ENCODE results near the gene IGSF21. TPM values are rescaled to one million over a fixed set of nuclear protein-coding genes. Genes with fewer than 3 reads are reported as not detected.
A peak's percentile ranks its signal among the peaks of the same experiment; 100 is the strongest.

The IGSF21 gene
- total RNA-seq, 1 experiment from 2014 or later: not detected

- H3K4me3 Mint-ChIP-seq (ENCODE audit: unreplicated experiment): no peak overlapping the region
- BruUV-seq (replicated peaks): no TSS peak
- no peaks in the 10 kb centered on the region for H3K27me3 Mint-ChIP-seq (ENCODE audit: insufficient read depth, unreplicated experiment)
- DNase-seq (ENCODE audit: unreplicated experiment): no peak
- H3K36me3 Mint-ChIP-seq (ENCODE audit: insufficient read depth, unreplicated experiment): no peaks in the 10 kb centered on the region
- intact Hi-C loops (cut with micrococcal nuclease): no loop called here
- H3K4me1 Mint-ChIP-seq (ENCODE audit: insufficient read depth, unreplicated experiment): no peaks in the 10 kb centered on the region
- ChIA-PET POLR2A (no interaction called here), CTCF (no interaction called here)
- no peaks in the 10 kb centered on the region for H3K9me3 Mint-ChIP-seq (ENCODE audit: unreplicated experiment)
- TF ChIP-seq CTCF (IDR thresholded peaks at IDR 0.05; ENCODE audit: unreplicated experiment): no peak
- H3K27ac Mint-ChIP-seq (ENCODE audit: low read depth, unreplicated experiment): no peak overlapping the region
These were observed 283.4 kb downstream of the IGSF21 start for GRCh38 chr1:18390953-18391352.

- no peak for DNase-seq (ENCODE audit: unreplicated experiment)
- BruUV-seq (replicated peaks): no TSS peak
- H3K36me3 Mint-ChIP-seq (ENCODE audit: insufficient read depth, unreplicated experiment): no peaks in the 10 kb centered on the region
- CTCF ChIA-PET: no interaction called here
- POLR2A ChIA-PET: no interaction called here
- no peak for TF ChIP-seq CTCF (IDR thresholded peaks at IDR 0.05; ENCODE audit: unreplicated experiment)
- H3K9me3 Mint-ChIP-seq (ENCODE audit: unreplicated experiment): no peaks in the 10 kb centered on the region
- H3K27me3 Mint-ChIP-seq (ENCODE audit: insufficient read depth, unreplicated experiment): no peaks in the 10 kb centered on the region
- no peak overlapping the region for H3K4me3 Mint-ChIP-seq (ENCODE audit: unreplicated experiment)
- H3K27ac Mint-ChIP-seq (ENCODE audit: low read depth, unreplicated experiment): no peak overlapping the region
- no peaks in the 10 kb centered on the region for H3K4me1 Mint-ChIP-seq (ENCODE audit: insufficient read depth, unreplicated experiment)
- intact Hi-C loops (cut with micrococcal nuclease): no loop called here
These were observed 287.1 kb downstream of the IGSF21 start for GRCh38 chr1:18394563-18395156.

- CTCF ChIA-PET: no interaction called here
- Mint-ChIP-seq H3K27me3 (ENCODE audit: insufficient read depth, unreplicated experiment) (no peaks in the 10 kb centered on the region), H3K27ac (ENCODE audit: low read depth, unreplicated experiment) (no peak overlapping the region), H3K9me3 (ENCODE audit: unreplicated experiment) (no peaks in the 10 kb centered on the region), H3K4me1 (ENCODE audit: insufficient read depth, unreplicated experiment) (no peaks in the 10 kb centered on the region), H3K4me3 (ENCODE audit: unreplicated experiment) (no peak overlapping the region), H3K36me3 (ENCODE audit: insufficient read depth, unreplicated experiment) (no peaks in the 10 kb centered on the region)
- no TSS peak for BruUV-seq (replicated peaks)
- peak; percentile 36 for DNase-seq (ENCODE audit: unreplicated experiment)
- no peak for TF ChIP-seq CTCF (IDR thresholded peaks at IDR 0.05; ENCODE audit: unreplicated experiment)
- intact Hi-C loops (cut with micrococcal nuclease): no loop called here
- POLR2A ChIA-PET: no interaction called here
These were observed 288.8 kb downstream of the IGSF21 start for GRCh38 chr1:18396247-18396980.

GRCh38 chr1:18397641-18398040, 290.0 kb downstream of the IGSF21 start:
- no TSS peak for BruUV-seq (replicated peaks)
- H3K4me1 Mint-ChIP-seq (ENCODE audit: insufficient read depth, unreplicated experiment): no peaks in the 10 kb centered on the region

More at GRCh38 chr1:18397641-18398040, 290.0 kb downstream of the IGSF21 start:
- ChIA-PET POLR2A (no interaction called here), CTCF (interaction anchor here (0.5 kb wide), 1 partner anchor 411 kb away, joined by 3 read pairs; no protein-coding TSS in a partner anchor)
- DNase-seq (ENCODE audit: unreplicated experiment): no peak
- no peak for TF ChIP-seq CTCF (IDR thresholded peaks at IDR 0.05; ENCODE audit: unreplicated experiment)
- H3K9me3 Mint-ChIP-seq (ENCODE audit: unreplicated experiment): no peaks in the 10 kb centered on the region
- no peaks in the 10 kb centered on the region for H3K27me3 Mint-ChIP-seq (ENCODE audit: insufficient read depth, unreplicated experiment)
- intact Hi-C loops (cut with micrococcal nuclease): no loop called here
- no peak overlapping the region for H3K4me3 Mint-ChIP-seq (ENCODE audit: unreplicated experiment)
- no peaks in the 10 kb centered on the region for H3K36me3 Mint-ChIP-seq (ENCODE audit: insufficient read depth, unreplicated experiment)
- no peak overlapping the region for H3K27ac Mint-ChIP-seq (ENCODE audit: low read depth, unreplicated experiment)
